ENCODE results near the gene ABITRAM. TPM values are rescaled to one million over a fixed set of nuclear protein-coding genes. Genes with fewer than 3 reads are reported as not detected.

The ABITRAM gene
- total and polyA plus RNA-seq, 8 donors: 0.29 to 19.4 (median 7.2) TPM; not detected in 1

DNA sequence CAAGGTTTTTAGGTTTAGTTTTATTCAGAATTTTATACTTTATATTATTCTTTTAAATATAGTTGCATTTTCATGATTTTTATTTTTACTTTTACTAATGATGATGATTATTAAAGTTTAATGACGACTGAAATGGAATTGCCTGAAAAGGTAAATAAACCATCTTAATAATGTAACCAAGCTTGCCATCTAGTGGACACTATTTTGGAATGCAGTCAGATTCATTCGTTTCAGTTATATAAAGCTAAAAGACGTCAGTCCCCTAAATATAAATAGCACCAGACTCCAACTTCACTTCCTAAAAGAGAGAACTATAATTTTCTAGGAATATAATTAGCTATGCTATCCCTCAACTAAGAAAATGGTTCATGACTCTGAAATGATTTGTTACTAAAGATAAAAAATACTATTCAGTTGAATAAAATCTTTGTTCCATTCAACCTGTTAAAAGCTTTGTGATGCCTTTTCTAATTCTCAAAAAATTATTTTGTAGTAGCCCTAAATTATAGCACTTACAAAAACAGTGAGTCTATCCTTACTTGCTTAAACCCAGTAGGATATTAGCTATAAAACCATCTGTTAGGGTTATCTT, 19.9 kb downstream of the ABITRAM start:
- peak in 1 of 2 donors; percentile 82 for DNase-seq
- no peak overlapping the region for H3K4me3 ChIP-seq
- H3K27ac ChIP-seq: peak overlapping the region in 2 of 5 donors; percentile 22 to 41
- 0 to 2% (median 1%) methylated on average over 3 of the region's 3 CpGs for WGBS, 5 donors
- intact Hi-C loops (cut with DNase I; ENCODE audit: low total_unique reads): no loop called here
- TF ChIP-seq, protein P1, sequence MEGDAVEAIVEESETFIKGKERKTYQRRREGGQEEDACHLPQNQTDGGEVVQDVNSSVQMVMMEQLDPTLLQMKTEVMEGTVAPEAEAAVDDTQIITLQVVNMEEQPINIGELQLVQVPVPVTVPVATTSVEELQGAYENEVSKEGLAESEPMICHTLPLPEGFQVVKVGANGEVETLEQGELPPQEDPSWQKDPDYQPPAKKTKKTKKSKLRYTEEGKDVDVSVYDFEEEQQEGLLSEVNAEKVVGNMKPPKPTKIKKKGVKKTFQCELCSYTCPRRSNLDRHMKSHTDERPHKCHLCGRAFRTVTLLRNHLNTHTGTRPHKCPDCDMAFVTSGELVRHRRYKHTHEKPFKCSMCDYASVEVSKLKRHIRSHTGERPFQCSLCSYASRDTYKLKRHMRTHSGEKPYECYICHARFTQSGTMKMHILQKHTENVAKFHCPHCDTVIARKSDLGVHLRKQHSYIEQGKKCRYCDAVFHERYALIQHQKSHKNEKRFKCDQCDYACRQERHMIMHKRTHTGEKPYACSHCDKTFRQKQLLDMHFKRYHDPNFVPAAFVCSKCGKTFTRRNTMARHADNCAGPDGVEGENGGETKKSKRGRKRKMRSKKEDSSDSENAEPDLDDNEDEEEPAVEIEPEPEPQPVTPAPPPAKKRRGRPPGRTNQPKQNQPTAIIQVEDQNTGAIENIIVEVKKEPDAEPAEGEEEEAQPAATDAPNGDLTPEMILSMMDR (IDR thresholded peaks at IDR 0.05): peak in 5 of 7 experiments; percentile 17 to 64 (median 58)
- TF ChIP-seq POLR2AphosphoS5 (IDR thresholded peaks at IDR 0.05) (peak in 1 of 3 donors; percentile 24), EP300 (IDR thresholded peaks at IDR 0.05) (no peak)
- H3K9me3 ChIP-seq: no peaks in the 10 kb centered on the region
- H3K4me1 ChIP-seq: peaks cover 0 to 4% (median 0%) of the 10 kb centered on the region in 4 donors
- peaks cover 0 to 12% (median 0%) of the 10 kb centered on the region in 4 donors for H3K36me3 ChIP-seq
- no peaks in the 10 kb centered on the region for H3K27me3 ChIP-seq

DNA sequence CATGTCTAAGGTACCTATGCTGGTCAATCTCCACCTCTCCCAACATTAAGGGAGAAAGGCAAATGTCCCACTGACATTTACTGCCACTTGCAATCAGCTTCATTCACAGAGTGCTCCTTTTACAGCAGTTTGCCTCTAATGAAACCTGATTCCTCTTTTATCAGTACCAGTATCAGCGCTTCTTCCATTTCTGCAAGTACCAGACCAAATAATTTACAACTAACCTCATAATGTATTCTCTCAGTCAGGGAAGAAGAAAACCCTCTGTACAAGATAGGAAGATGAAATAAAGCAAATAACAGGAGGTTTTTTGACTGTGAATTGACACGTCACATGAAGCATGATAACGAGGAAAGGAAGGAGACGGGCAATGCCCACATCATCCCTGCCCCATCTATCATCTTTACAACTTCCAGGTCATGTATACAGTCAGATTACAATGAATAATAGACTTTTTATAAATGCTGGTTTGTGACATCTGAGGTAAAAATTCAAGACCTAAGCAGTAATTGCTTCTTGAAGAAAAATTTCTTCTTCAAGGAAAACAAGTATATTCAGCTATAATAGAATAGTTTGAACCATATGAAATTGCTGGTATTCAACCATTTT, 21.9 kb downstream of the ABITRAM start:
- Histone ChIP-seq H3K4me3 (no peak overlapping the region), H3K36me3 (peaks cover 0 to 18% (median 7%) of the 10 kb centered on the region in 4 donors), H3K4me1 (peaks cover 0 to 4% (median 0%) of the 10 kb centered on the region in 4 donors), H3K27ac (no peak overlapping the region), H3K27me3 (no peaks in the 10 kb centered on the region), H3K9me3 (no peaks in the 10 kb centered on the region)
- 76 to 87% (median 81%) methylated on average over 4 of the region's 4 CpGs for WGBS, 5 donors
- TF ChIP-seq, protein P1 (IDR thresholded peaks at IDR 0.05): no peak
- TF ChIP-seq EP300 (IDR thresholded peaks at IDR 0.05): no peak
- no peak for DNase-seq
- intact Hi-C loops (cut with DNase I; ENCODE audit: low total_unique reads): no loop called here

DNA sequence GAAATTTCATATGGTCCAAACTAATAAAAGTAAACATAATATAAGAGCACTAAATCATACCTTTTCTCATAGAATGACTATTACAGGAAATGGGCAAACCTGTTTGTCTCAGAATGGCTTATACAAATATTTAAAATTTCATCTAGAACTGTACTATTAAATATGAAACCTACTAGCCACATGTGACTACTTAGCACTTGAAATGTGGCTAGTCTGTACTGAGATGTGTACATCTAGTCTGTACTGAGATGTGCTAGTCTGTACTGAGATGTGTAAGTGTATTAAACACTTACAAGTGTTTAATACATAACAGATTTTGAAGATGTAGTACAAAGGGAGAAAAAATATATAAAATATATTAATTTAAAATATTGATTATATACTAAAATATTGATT, 22.4 kb downstream of the ABITRAM start:
- H3K36me3 ChIP-seq: peaks cover 0 to 15% (median 8%) of the 10 kb centered on the region in 4 donors
- intact Hi-C loops (cut with DNase I; ENCODE audit: low total_unique reads): no loop called here
- peaks cover 0 to 4% (median 0%) of the 10 kb centered on the region in 4 donors for H3K4me1 ChIP-seq
- no peak overlapping the region for H3K27ac ChIP-seq
- no peak for TF ChIP-seq POLR2A (IDR thresholded peaks at IDR 0.05)
- no peak for TF ChIP-seq EP300 (IDR thresholded peaks at IDR 0.05)
- TF ChIP-seq, protein P1 (IDR thresholded peaks at IDR 0.05): no peak
- no peak for TF ChIP-seq POLR2AphosphoS5 (IDR thresholded peaks at IDR 0.05)
- H3K27me3 ChIP-seq: no peaks in the 10 kb centered on the region
- no peak overlapping the region for H3K4me3 ChIP-seq
- H3K9me3 ChIP-seq: no peaks in the 10 kb centered on the region
- no peak for DNase-seq

DNA sequence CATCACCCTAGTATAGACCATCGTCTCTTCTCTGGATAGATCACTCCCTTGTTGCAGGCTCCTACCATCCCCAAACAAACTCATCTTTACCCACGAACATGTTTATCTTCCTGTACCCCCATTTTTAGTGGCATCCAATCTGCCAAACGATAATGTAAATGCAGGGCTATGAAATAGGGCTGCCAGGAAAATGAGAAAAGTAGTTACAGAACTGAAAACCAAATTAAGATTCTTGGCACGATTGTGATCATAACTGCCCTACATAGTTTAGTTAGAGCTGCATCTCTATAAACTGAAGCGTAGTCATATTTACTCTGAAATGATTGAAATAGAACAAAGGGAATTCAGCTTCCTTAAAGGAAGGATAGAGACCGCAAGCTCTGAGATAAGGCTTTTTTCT, 26.1 kb downstream of the ABITRAM start:
- 63 to 72% (median 71%) methylated on average over 6 of the region's 6 CpGs for WGBS, 5 donors
- no peak for DNase-seq
- Histone ChIP-seq H3K36me3 (peaks cover 0 to 24% (median 20%) of the 10 kb centered on the region in 4 donors), H3K27ac (no peak overlapping the region), H3K4me1 (no peaks in the 10 kb centered on the region), H3K27me3 (no peaks in the 10 kb centered on the region), H3K9me3 (no peaks in the 10 kb centered on the region), H3K4me3 (no peak overlapping the region)
- no peak for TF ChIP-seq POLR2AphosphoS5 (IDR thresholded peaks at IDR 0.05)
- intact Hi-C loops (cut with DNase I; ENCODE audit: low total_unique reads): no loop called here

DNA sequence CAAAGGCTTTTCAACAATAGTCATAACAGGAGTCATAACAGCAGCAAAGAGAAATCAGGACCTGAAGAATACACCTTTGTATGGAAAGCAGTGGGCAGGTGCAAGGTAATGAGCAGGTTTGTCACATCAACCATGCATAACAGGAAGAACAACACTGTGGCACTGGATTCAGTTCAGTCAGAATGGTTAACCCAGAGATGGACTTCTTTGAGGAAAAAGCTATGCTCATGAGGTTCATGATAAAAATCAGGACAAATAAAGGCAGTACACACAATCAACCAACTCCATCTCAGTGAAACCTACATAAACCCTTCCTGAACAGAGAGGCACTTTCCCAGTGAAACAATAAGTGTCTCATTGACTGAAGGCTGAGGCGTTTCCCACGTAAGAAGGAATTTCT, 27.0 kb downstream of the ABITRAM start:
- Histone ChIP-seq H3K4me1 (no peaks in the 10 kb centered on the region), H3K27me3 (no peaks in the 10 kb centered on the region), H3K9me3 (no peaks in the 10 kb centered on the region), H3K27ac (no peak overlapping the region), H3K36me3 (peaks cover 0 to 31% (median 27%) of the 10 kb centered on the region in 4 donors), H3K4me3 (no peak overlapping the region)
- no peak for DNase-seq
- intact Hi-C loops (cut with DNase I; ENCODE audit: low total_unique reads): no loop called here
- TF ChIP-seq POLR2A (IDR thresholded peaks at IDR 0.05) (no peak), EP300 (IDR thresholded peaks at IDR 0.05) (no peak), POLR2AphosphoS5 (IDR thresholded peaks at IDR 0.05) (no peak)
- TF ChIP-seq, protein P1 (IDR thresholded peaks at IDR 0.05): no peak
- 91 to 98% (median 93%) methylated on average over 2 of the region's 2 CpGs for WGBS, 5 donors
